Measurements from ENCODE around the gene GPR62.

DNA sequence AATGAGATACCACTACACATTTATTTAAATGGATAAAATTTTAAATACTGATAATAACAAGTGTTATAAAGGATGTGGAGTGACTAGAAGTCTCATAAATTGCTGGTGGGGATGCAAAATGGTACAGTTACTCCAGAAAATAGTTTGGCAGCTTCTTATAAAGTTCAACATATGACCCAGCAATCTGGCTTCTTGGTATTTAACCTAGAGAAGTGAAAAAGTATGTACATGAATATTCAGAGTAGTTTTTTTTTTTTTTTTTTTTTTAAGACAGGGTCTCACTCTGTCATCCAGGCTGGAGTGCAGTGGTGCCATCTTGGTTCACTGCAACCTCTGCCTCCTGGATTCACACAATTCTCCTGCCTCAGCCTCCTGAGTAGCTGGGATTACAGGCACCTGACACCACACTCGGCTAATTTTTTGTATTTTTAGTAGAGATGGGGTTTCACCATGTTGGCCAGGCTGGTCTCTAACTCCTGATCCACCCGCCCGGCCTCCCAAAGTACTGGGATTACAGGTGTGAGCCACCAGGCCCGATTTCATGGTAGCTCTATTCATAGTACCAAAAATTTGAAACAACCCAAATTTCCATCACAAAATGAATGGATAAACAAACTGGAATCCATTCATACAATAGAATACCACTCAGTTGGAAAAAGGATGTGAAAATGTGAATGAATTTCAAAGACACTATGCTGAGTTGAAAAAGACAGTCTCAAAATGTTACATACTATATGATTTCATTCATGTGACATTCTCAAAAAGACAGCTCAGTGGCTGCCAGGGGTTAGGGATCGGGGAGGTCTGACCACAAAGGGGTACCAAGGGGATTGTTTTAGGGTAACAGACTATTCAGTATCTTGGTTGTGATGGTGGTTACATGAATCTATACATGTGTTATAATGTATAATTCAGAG is 27.9 kb upstream of the GPR62 start:
- TF ChIP-seq, protein P1, sequence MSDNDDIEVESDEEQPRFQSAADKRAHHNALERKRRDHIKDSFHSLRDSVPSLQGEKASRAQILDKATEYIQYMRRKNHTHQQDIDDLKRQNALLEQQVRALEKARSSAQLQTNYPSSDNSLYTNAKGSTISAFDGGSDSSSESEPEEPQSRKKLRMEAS (IDR thresholded peaks at IDR 0.05) = no peak
- TF ChIP-seq, protein P2, sequence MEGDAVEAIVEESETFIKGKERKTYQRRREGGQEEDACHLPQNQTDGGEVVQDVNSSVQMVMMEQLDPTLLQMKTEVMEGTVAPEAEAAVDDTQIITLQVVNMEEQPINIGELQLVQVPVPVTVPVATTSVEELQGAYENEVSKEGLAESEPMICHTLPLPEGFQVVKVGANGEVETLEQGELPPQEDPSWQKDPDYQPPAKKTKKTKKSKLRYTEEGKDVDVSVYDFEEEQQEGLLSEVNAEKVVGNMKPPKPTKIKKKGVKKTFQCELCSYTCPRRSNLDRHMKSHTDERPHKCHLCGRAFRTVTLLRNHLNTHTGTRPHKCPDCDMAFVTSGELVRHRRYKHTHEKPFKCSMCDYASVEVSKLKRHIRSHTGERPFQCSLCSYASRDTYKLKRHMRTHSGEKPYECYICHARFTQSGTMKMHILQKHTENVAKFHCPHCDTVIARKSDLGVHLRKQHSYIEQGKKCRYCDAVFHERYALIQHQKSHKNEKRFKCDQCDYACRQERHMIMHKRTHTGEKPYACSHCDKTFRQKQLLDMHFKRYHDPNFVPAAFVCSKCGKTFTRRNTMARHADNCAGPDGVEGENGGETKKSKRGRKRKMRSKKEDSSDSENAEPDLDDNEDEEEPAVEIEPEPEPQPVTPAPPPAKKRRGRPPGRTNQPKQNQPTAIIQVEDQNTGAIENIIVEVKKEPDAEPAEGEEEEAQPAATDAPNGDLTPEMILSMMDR (IDR thresholded peaks at IDR 0.05; ENCODE audit: control extremely low read depth in 1 of 3, insufficient read depth in 1 of 3, low read depth in 1 of 3, low read length in 3 of 3) = no peak
- TF ChIP-seq CEBPB (IDR thresholded peaks at IDR 0.05; ENCODE audit: low read depth, low read length) = no peak
- no peak for TF ChIP-seq POLR2A (IDR thresholded peaks at IDR 0.05; ENCODE audit: control extremely low read depth in 1 of 2, low read depth in 2 of 2, low read length in 2 of 2)

Data from H1 (cell line).